Omental fat pad (tissue), 4 donors: ENCODE measurements around the gene SH3RF1. TPM values are rescaled to one million over a fixed set of nuclear protein-coding genes. Genes with fewer than 3 reads are reported as not detected.

Source experiments
- ATAC-seq: fragments of 150-250 bp; one replicate; pipeline ENCODE4 v1.9.1; 2016; ENCODE audit warnings: mild to moderate bottlenecking, moderate library complexity; ENCODE audit not compliant: low FRiP score
- DNase-seq: peaks from one replicate; pipeline ENCODE4 v3.0.0-alpha.2; 2019; ENCODE audit warnings: low spot score
- CTCF ChIP-seq, 3 donors: fragments of 450-650 bp; IDR thresholded peaks; one replicate each; pipeline ENCODE4 v1.5.1; 2016 to 2017; ENCODE audit warnings: antibody characterized with exemption in 3 of 3, mild to moderate bottlenecking in 3 of 3, moderate library complexity in 2 of 3
- total RNA-seq, 4 donors: library from RNA; depleted of rRNA; stranded (reverse); fragments of >200 nt; gene quantifications; one replicate each; pipeline ENCODE4 v1.1.0, GENCODE V29; 2016

The SH3RF1 gene
- total RNA-seq, 4 donors from 2014 or later = 15.9 to 28.5 (median 23.5) TPM

- TF ChIP-seq CTCF (IDR thresholded peaks at IDR 0.05) = no peak
- DNase-seq = no peak
- ATAC-seq = no peak
Measured at GRCh38 chr4:169164669-169165415, 105.9 kb downstream of the SH3RF1 start.

- TF ChIP-seq CTCF (IDR thresholded peaks at IDR 0.05) = no peak
- no peak for ATAC-seq
- DNase-seq = no peak
Measured at GRCh38 chr4:169163947-169164668, 106.6 kb downstream of the SH3RF1 start.

DNA sequence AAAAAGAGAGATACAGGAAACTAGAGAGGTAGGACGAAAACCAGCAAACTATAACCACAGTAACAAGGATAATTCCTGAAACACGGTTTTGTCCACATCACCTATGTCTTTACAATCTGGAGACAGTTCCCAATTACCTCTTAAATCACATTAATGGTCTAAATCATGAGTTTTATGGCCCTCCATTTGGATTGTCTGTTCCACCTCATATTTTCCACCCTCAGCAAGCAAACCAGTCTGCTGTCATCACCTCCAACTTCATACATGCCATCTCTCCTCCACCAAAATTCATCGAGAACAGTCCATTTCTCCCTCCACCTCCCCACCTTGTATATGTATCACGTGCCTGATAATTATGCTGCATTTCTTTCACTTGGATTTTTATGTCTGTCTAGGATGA is 107.3 kb downstream of the SH3RF1 start:
- no peak for DNase-seq
- no peak for ATAC-seq
- TF ChIP-seq CTCF (IDR thresholded peaks at IDR 0.05) = no peak

DNA sequence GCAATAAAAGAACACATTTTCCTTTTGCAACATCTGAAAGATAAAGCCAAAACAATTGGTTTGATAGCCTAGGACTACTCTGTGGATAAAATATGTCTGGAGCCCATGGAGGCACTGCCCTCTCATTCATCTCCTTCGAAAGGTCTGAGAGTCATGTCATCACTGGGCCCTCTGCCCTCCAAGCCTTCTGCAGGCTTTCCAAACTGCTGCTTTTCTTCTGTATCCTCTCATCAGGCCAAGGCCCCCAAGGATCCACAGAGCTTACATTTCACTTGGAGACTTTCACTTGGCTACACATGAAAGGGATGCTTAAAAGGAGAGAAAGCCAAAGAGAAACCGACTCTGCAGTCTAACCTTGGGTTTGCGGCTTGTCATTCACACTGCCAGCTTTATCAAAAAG is 109.9 kb downstream of the SH3RF1 start:
- TF ChIP-seq CTCF (IDR thresholded peaks at IDR 0.05) = no peak
- ATAC-seq (peak; percentile 44), DNase-seq (no peak)

GRCh38 chr4:169159624-169160171 is 111.1 kb downstream of the SH3RF1 start:
- ATAC-seq = no peak

DNA sequence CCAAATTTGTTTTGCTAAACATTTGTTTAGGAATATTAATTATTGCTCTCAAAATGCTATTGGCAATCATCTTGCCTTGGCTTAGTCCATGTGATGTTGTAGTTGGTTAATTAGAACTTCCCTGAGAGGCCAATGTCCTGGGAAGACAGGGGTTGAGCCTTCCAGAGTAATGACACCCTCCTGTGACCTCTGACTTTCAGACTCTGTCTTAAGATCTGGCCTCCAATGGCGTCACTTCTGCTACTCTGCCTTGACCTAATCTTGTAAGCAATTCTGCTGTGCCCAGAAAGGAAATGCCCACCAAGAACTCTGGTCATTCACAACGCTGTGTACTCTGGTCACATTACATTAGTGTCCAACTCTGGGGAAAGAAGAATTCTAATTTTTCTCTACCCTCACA is 111.9 kb downstream of the SH3RF1 start:
- no peak for ATAC-seq

More at GRCh38 chr4:169159624-169160171, 111.1 kb downstream of the SH3RF1 start:
- no peak for TF ChIP-seq CTCF (IDR thresholded peaks at IDR 0.05)
- no peak for DNase-seq

More for the DNA sequence above, 111.9 kb downstream of the SH3RF1 start:
- no peak for DNase-seq
- no peak for TF ChIP-seq CTCF (IDR thresholded peaks at IDR 0.05)
